HG03103 (cell line): ENCODE data around the gene PNO1.
"Not testable (repeated sequence)": the region's sequence is repeated elsewhere in the genome, so short reads cannot be mapped to it uniquely, and the experiment has no call there.

ENCODE experiments used
- ATAC-seq: cut with Tn5 transposase; IDR thresholded peaks from one replicate; pipeline ENCODE4 v1.9.1; 2021; ENCODE audit warnings: low read depth; ENCODE audit not compliant: unreplicated experiment

PNO1 gene

DNA sequence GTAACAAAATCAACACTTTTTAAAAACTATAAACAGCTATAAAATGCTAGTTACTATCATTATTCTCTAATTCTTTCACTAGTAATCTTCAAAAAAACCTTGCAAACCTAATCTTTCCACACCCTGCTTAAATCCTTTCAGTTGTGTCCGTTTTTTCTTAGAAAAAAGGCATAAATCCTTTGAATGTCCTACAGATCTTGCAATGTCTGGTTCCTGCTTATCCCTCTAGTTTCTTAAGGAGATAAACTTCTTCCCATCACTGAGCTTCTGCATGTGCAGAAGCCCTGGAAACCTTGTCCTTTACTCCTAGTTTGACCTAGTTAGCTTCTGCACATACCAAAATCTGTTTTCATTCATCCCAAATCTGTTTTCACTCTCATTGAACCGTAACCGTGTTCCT lies 1.3 kb upstream of the PNO1 start:
- ATAC-seq, result no peak

DNA sequence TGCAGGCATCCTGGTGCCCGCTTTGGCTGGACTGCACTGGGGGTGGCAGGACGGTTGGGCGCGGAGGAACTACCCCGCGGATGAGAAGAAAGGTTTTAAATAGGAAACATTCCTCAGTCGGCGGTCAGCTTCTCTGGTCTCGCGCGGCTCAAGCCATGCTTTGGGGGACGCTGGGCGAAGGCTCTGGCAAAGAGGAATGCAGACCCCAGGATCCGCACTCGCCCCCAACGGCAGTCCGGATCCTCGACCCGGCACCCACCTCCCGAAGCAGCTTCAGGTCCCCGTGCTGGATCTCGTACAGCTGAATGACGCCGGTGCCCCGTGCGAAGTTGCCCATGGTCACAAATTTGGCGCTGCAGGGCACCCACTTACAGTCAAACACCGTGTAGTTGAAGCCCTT lies 686 bp upstream of the PNO1 start:
- ATAC-seq, result peak; percentile 18

DNA sequence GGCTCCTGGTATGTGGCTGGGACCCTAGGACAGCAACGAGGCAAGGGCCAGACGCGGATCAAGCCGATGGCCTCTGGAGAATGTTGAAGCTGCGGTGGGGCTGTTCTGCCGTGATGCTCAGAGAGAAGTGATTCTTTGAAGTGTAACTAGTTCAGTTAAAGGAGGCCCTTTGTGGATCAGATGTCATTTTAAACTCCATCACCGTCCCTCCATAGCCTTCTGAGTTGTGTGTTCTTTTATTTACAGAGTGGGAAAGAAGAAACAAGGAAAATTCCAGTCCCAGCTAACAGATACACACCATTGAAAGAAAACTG lies 403 bp downstream of the PNO1 start:
- ATAC-seq, result no peak

DNA sequence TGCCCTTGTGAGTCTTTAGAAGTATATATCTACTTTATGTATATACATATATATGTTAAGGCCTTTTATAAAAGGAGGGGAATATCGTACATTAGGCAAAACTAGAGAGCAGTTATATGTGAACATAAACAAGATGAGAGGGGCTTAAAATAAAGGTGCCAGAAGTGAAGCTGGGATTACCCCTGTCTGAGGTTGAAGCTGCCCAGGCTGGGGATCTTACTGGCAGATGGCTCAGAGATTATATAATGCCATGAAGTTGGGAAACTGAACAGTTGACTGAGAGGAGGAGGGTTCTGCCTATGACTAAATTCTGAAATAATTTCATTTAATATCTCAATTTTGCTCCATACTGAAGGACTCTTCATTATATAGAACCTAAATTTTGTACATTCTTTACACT lies 6.0 kb downstream of the PNO1 start:
- no peak for ATAC-seq

DNA sequence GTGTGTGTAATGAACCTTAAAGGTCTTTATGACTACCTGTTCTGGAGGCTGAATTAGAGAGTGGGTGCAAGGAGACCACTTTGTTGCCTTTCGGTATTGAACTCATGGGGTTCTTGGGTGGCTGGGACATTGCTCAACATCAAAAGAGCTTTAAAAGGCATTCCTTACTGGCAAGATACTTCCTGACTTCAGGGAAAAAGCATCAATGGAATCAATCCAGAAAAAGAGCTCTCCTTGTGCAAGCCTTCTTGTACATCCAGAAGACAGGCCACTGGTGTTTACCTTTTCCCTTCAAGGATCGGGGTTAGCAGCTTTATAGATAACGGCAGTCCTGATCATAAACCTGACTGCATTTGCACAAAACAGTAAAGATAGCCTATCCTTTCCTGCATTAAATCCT lies 9.5 kb downstream of the PNO1 start:
- ATAC-seq, result no peak

DNA sequence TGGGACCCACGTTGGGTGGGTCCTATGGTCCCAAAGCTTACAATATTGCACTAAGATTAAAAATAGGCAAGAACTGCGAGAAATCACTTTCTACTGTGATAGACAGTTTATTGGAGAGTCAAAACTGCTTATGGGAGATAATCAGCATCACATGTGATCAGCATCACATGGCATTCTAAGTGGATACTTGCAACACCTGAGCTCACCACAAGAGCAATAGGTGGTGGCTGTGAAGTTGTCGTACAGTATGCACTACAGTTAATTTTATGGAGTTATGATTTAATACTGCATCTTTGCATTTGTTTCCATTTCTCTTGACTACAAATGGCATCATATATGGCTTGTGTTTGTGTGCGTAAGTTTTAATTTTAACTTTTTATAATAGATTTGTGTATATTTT lies 11.6 kb downstream of the PNO1 start:
- no peak for ATAC-seq

DNA sequence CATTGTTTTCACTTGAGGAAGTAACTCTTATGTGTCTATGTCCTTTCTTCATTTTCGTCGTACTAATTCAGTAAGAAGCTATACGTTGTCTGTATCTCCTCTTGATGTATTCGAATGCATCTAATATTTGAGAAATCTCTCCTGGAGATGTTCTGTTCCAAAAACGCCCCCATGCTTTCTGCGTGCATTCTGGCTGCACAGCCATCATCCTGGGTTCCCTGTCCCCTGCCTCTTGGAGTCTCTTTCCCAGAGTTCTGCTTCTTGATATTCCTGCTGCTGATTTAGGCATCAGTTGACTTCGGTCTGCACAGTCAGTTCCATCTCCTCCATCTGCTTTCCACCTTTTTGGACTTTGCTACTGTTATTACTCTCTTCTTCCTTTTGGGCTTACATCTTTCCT lies 13.5 kb downstream of the PNO1 start:
- ATAC-seq, result no peak

DNA sequence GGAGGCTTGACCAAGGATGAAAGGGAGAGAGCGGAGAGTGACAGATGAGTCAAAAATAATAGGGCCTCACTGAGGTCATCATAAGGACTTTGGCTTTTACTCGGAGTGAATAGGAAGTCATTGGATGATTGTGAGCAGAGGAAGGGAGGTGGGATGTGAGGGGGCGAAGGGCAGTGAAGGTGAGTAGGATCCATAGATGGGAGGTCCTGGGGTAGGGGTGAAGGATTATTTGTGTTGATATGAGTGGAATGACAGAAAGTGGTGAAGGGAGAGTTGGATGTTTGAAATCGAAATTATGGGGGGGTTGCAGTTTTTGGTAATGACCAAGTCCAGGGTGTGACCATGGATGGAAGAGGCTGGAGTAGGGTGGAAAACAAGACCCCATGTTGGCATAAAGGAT lies 14.0 kb downstream of the PNO1 start:
- ATAC-seq, result no peak

DNA sequence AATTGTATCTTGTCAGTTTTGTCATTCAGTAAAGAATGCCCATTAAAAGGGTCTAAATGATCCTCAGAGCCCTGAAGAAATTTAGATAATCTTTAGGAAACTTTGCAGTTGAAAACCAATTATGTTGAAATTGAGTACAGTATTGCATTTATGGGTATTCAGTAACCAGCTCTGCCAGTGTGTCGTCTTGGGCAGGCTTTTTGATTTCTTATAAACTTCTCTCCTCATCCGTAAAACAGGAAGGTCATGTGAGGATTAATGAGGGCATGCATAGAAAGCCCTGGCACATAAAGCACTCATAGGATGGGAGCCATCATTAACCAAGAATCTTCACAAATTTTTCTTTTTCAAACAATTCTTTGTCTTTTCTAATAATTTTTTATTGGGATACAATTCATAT lies 14.8 kb downstream of the PNO1 start:
- ATAC-seq, result no peak

DNA sequence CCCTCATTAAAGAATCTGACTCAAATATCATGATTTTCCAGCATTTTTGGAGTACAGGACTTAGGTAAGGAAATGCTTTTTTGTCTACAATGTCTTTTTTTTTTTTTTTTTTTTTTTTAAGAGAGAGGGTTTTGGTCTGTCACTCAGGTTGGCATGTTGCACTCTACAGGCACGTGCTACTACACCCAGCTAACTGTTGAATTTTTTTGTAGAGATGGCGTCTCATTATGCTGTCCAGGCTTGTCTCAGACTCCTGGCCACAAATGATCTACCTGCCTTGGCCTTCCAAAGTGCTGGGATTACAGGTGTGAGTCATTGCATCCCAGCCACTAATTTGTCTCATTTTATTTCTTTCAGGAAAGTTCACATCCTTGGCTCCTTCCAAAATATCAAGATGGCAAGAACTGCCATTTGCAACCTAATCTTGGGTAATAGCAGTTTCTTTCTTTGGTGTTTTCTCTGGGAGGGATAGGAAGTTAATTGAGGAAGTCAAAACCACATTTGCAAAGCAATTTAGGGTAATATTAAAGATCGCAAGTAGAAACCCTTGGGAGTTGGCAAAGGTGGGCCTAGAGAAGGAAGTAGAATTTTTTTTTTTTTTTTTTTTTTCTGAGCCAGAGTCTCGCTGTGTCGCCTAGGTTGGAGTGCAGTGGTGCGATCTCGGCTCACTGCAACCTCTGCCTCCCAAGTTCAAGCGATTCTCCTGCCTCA lies 15.5 kb downstream of the PNO1 start:
- ATAC-seq, result no peak

DNA sequence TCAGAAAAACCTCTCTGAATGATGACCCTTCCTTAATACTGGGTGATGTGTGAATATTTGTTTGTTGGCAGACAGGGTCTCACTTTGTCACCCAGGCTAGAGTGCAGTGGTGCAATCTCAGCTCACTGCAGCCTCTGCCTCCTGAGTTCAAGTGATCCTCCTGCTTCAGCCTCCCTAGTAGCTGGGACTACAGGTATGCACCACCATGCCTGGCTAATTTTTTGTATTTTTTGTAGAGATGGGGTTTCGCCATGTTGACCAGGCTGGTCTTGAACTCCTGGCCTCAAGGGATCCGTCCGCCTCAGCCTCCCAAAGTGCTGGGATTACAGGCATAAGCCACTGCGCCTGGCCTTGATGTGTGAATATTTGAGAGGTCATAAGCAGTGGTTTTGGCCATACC lies 17.5 kb downstream of the PNO1 start:
- ATAC-seq, result not testable (repeated sequence)

DNA sequence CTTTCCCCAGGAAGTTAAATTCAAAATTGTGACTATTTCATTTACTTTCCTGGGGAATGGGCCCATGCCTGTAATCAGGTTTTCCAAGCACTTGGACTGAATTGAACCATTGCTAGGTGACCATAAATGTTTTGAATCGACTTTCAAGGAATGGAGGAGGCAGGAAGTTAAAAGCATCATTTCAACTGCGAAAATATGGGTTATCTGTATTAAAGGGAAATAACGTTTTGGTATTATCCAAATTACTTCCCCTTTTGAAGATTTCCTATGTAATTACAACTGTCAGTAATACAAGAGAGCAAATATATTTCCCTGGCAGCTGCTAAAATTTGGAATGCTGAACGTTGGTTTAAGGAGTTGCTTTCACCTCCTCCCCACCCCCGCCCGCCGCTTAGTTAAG lies 19.0 kb downstream of the PNO1 start:
- ATAC-seq, result no peak

DNA sequence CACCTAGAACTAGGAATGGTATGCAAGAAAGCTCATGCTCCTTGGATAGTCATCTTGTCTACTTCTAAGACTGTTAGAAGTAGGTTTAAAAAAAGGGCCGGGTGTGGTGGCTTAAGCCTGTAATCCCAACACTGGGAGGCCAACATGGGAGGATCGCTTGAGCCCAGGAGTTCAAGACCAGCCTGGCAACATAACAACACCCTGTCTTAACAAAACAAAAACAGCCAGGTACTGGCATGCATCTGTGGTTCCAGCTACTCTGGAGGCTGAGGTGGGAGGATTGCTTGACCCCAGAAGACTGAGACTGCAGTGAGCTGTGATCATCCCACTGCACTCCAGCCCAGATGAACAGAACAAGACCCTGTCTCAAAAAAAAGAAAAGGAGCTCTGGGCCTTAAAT lies 19.9 kb downstream of the PNO1 start:
- no peak for ATAC-seq

DNA sequence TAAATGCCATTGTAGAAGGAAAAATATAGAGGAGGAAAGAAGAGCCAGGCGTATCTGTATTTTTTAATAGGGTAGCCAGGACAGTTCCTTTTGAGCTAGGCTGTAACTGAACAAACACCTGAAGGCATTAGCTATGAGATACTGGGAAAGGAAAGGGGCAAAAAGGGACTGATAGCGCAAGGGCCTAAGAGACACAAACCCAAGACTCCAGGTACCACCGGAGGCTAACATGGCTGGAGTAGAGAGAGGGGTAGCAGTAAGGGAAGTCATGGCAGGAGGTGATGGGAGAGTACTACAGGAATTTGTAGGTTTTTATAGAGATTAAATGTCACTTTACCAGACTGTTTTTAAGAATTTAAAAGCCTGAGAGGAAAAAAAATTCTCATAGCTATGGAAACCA lies 20.7 kb downstream of the PNO1 start:
- no peak for ATAC-seq

DNA sequence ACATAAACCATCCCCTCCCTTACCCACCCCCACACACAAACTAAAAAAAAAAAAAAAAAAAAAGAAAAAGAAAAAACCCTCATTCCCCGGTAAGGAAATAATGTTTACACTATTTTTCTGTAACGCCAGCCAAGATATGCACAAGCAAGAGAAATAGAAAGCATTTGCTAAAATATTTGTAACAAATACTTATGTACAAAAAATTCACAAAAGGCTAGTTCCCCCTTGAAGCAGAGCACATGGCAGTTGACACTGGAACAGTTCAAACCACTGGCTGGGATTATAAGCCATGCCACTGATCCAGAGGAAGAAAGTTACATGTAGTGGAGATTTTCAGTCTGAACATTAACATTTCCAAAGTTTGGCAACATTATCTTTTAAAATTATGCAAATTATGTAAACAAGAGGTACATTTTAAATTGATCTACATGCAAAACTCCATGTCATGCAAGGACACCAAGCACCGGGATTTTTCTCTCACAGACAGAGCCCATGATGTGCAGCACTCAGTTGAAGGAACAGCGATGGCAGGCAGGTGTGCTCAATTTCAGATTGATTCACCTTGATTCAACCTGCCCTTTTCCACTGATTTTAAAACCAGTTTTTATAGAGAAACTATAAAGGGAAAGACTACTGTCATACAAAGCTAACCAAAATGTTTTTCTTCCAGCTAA lies 21.4 kb downstream of the PNO1 start:
- no peak for ATAC-seq

DNA sequence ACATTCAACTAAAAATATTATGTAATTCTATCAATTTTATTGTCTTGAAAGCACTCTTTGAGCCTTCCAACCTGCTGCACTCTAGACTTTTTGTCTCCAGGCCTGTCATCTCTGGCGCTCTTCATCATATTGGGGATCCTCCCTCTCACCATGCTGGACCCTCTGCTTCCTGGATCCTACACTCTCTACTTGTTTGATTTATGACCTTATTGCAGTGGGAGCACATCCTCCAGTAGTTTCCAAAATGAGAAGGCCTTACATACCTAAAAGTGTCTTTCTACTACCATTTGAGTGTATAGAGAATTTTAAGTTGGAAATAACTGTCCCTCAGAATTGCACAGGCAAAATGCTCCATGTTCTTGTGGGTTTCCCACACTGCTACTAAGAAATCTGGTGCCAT lies 25.2 kb downstream of the PNO1 start:
- no peak for ATAC-seq

DNA sequence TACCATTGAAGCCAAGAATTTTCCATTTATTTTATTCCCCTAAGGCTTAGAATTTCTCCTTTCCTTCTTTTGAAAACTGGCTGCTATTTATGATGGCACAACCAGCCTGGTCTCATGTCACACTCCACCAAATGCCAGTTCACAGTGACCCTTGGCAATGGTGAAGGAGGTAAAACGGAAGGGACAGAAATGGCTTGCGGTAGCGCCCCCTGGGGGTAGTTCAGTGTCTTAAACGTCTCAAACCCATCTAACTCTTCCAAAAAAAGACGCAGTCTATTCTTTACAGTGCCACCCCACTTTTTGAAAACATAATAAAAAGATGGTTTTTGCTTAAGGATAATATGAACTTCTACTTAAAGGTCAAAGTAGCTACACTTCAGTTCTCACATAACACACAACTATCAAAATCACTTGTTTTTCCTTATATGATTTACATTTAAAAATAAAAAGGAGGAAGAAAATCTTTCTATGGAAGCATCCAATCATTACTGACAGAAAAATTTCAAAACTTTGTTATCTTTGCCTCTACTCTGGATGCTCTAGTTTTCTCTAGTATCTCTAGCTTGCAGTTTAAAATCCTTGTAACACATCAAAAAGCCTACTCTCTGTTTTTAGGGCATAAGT lies 28.0 kb downstream of the PNO1 start:
- no peak for ATAC-seq

DNA sequence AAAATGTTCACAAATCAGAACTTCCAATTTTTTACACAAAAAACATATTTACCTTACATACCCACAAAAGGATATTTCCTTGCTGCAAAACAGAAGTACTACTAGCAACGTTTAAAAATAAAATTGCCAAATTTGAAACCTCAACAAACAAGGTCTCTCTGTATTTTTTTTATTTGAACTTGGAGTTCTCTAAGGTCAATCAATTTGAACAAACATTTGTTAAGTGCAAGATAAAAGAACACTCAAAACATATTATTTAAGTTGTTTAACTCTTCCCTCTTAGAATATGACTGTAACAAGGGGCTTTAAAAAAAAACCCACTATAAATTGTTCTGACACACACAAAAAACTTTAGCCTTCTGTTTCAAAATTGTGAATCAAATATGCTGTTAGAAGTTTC lies 29.6 kb downstream of the PNO1 start:
- ATAC-seq, result no peak

DNA sequence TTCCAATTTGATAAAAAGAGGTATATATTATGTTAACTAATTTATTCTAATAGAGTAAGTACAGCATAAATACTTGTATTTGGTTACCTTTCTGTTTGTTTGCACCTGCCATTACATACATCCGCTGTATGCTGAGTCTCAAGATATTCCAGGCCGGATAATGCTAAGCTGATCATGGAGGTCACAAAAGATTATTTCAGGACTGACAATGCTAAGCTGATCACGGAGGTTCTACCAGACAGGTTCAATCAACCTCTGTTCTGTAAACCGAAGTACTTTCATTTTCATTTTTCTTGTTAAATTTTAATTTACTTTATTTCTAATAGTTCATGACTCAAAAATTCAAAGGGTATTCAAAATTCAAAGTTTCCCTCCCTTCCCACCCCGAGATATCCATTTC lies 31.1 kb downstream of the PNO1 start:
- no peak for ATAC-seq

DNA sequence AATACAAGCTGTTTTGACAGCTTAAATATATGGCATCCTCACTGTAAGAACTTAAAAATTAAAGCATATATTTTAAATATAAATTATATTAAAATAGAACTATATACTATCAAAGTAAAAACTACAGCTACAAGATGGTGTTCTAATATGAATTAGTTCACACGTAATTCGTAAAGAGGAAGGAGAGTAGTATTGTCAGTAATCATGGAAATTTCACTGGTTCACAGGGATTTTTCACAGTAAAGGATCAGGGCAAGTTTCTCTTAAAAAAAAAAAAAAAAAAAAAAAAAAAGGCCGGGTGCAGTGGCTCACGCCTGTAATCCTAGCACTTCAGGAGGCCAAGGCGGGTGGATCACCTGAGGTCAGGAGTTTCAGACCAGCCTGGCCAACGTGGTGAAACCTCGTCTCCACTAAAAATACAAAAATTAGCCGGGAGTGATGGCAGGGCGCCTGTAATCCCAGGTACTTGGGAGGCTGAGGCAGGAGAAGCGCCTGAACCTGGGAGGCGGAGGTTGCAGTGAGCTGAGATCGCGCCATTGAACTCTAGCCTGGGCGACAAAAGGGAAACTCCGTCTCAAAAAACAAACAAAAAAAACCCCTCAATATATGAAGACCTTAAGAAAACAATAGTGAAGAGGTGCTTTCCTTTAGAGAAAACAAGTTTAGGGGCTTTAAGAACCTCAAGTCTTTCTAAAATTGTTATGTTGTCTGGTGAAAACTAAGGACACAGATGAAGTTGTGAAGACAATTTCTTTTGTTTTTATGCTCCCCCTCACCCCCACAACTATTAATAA lies 32.5 kb downstream of the PNO1 start:
- ATAC-seq, result no peak

DNA sequence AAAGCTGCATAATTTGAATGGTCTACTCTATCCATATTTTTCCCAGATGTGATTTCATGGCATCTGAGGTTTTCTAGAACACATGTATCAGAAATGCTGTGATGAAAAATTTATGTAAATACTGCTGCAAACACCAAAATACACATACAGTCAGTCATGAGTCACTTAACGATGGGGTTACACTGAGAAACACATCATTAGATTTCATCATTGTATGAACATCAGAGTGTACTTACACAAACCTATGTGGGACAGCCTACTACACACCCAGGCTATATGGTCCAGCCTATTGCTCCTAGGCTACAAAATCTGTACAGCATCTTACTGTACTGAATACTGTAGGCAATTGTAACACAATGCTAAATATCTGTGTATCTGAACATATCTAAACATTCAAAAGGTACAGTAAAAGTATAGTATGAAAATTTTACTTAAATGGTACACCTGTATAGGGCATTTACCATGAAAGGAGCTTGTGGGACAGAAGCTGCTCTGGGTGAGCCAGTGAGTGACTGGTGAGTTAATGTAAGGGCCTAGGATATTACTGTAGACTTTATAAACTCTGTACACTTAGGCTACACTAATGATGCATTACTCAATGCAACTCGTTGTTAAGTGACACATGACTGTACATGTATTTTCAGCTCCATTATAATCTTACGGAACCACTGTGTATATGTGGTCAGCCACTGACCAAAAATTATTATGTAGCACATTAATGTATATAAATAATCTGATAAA lies 33.5 kb downstream of the PNO1 start:
- no peak for ATAC-seq
